IMR-90 (cell line): ENCODE data around the gene CNIH2. TPM values are rescaled to one million over a fixed set of nuclear protein-coding genes. Genes with fewer than 3 reads are reported as not detected.

ENCODE experiments used
- ATAC-seq: fragments of 200-7000 bp; cut with Tn5 transposase; 2 replicates; pipeline ENCODE4 v1.9.1; 2020; ENCODE audit warnings: low read depth, mild to moderate bottlenecking, moderate library complexity
- BruUV-seq: library from RNA; stranded (reverse); fragments of 400-500 nt; replicated peaks from 2 replicates; lab custom pipeline; 2021; lab: Mats Ljungman, UMichigan
- CTCF ChIA-PET: fragments of 300-600 bp; formaldehyde crosslinking; extraction: SDS; loops from one replicate; lab custom pipeline; 2021; ENCODE audit warnings: antibody characterized with exemption; lab: Yijun Ruan, JAX
- POLR2A ChIA-PET: fragments of 300-600 bp; sonication (Branson Sonifier 250); formaldehyde crosslinking; loops from one replicate; lab custom pipeline; 2022; ENCODE audit warnings: antibody characterized with exemption; ENCODE audit not compliant: unreplicated experiment; lab: Charles Lee
- DNase-seq: peaks from one replicate; pipeline ENCODE4 v3.0.0; 2013
- H2AFZ ChIP-seq: replicated peaks from 2 replicates; pipeline ENCODE3; 2013; ENCODE audit warnings: low read length, mild to moderate bottlenecking; ENCODE audit not compliant: poor library complexity
- H2AK5ac ChIP-seq: 2 replicates; pipeline ENCODE4 v1.6.1; 2013; ENCODE audit warnings: low read depth, low read length, inconsistent platforms
- H2AK9ac ChIP-seq: replicated peaks from 2 replicates; pipeline ENCODE3; 2013; ENCODE audit warnings: mild to moderate bottlenecking, low read depth, low read length, moderate library complexity; ENCODE audit not compliant: poor library complexity
- H2BK120ac ChIP-seq: 2 replicates; pipeline ENCODE4 v1.6.1; 2013; ENCODE audit warnings: low read depth, low read length, inconsistent platforms
- H2BK15ac ChIP-seq: 3 replicates; pipeline ENCODE4 v1.6.1; 2013; ENCODE audit warnings: low read depth, low read length, inconsistent platforms
- H2BK20ac ChIP-seq: 2 replicates; pipeline ENCODE4 v1.6.1; 2013; ENCODE audit warnings: low read depth, mild to moderate bottlenecking, inconsistent platforms, low read length, moderate library complexity
- H2BK5ac ChIP-seq: 2 replicates; pipeline ENCODE4 v1.6.1; 2013; ENCODE audit warnings: mild to moderate bottlenecking, low read depth, low read length, inconsistent platforms; ENCODE audit not compliant: poor library complexity, severe bottlenecking
- H3K14ac ChIP-seq: replicated peaks from 2 replicates; pipeline ENCODE4 v1.6.1; 2013; ENCODE audit warnings: low read depth, low read length, inconsistent platforms
- H3K18ac ChIP-seq: 2 replicates; pipeline ENCODE4 v1.6.1; 2013; ENCODE audit warnings: low read depth, low read length, control low read depth
- H3K23ac ChIP-seq: 2 replicates; pipeline ENCODE4 v1.6.1; 2013; ENCODE audit warnings: low read depth, low read length, inconsistent platforms
- H3K27ac ChIP-seq: 2 replicates; pipeline ENCODE4 v1.5.1; 2013; ENCODE audit warnings: mild to moderate bottlenecking, control low read depth, low read length; ENCODE audit not compliant: insufficient read depth
- H3K27me3 ChIP-seq: 2 replicates; pipeline ENCODE4 v1.6.1; 2013; ENCODE audit warnings: low read length; ENCODE audit not compliant: control insufficient read depth, insufficient read depth
- H3K36me3 ChIP-seq: 2 replicates; pipeline ENCODE4 v1.6.1; 2013; ENCODE audit warnings: low read length, mixed read lengths; ENCODE audit not compliant: control insufficient read depth, insufficient read depth
- H3K4ac ChIP-seq: 2 replicates; pipeline ENCODE4 v1.6.1; 2013; ENCODE audit warnings: low read depth, low read length, inconsistent platforms
- H3K4me1 ChIP-seq: 2 replicates; pipeline ENCODE4 v1.6.1; 2013; ENCODE audit warnings: low read length, mixed read lengths; ENCODE audit not compliant: control insufficient read depth, insufficient read depth
- H3K4me2 ChIP-seq: 2 replicates; pipeline ENCODE4 v1.6.1; 2013; ENCODE audit warnings: low read depth, mild to moderate bottlenecking, control low read depth, low read length, moderate library complexity
- H3K4me3 ChIP-seq: 2 replicates; pipeline ENCODE4 v1.5.1; 2013; ENCODE audit warnings: low read depth, mild to moderate bottlenecking, control low read depth, low read length, moderate library complexity; ENCODE audit not compliant: insufficient read depth
- H3K56ac ChIP-seq: 2 replicates; pipeline ENCODE4 v1.6.1; 2013; ENCODE audit warnings: low read length, inconsistent platforms; ENCODE audit not compliant: insufficient read depth; ENCODE audit errors: extremely low read depth
- H3K79me1 ChIP-seq, 2 experiments: 2 replicates each; pipeline ENCODE4 v1.6.1; 2013; ENCODE audit warnings: low read length in 2 of 2, inconsistent platforms in 1 of 2, low read depth in 1 of 2
- H3K9ac ChIP-seq: 2 replicates; pipeline ENCODE4 v1.6.1; 2013; ENCODE audit warnings: low read depth, low read length, control low read depth
- H3K9me1 ChIP-seq: 2 replicates; pipeline ENCODE4 v1.6.1; 2013; ENCODE audit warnings: low read length, inconsistent platforms; ENCODE audit not compliant: insufficient read depth
- H3K9me3 ChIP-seq: 2 replicates; pipeline ENCODE4 v1.6.1; 2013; ENCODE audit warnings: low read length; ENCODE audit not compliant: control insufficient read depth, insufficient read depth
- H4K20me1 ChIP-seq: 2 replicates; pipeline ENCODE4 v1.6.1; 2013; ENCODE audit warnings: low read length, inconsistent platforms; ENCODE audit not compliant: insufficient read depth
- H4K5ac ChIP-seq: 2 replicates; pipeline ENCODE4 v1.6.1; 2013; ENCODE audit warnings: mild to moderate bottlenecking, low read depth, low read length, control low read depth
- H4K8ac ChIP-seq, 2 experiments: 2 replicates each; pipeline ENCODE4 v1.6.1; 2013; ENCODE audit warnings: low read depth in 2 of 2, low read length in 2 of 2, control low read depth in 1 of 2, inconsistent platforms in 1 of 2
- H4K91ac ChIP-seq: 2 replicates; pipeline ENCODE4 v1.6.1; 2013; ENCODE audit warnings: low read depth, low read length, inconsistent platforms; ENCODE audit not compliant: insufficient read depth
- CEBPB ChIP-seq: IDR thresholded peaks from 2 replicates; pipeline ENCODE4 v1.6.1; 2012; ENCODE audit warnings: low read depth, low read length, improper control_type of control experiment
- FOS ChIP-seq: fragments of 150-350 bp; IDR thresholded peaks from 2 replicates; pipeline ENCODE4 v1.6.1; 2016; ENCODE audit warnings: low read depth, low read length
- MAFK ChIP-seq: IDR thresholded peaks from 2 replicates; pipeline ENCODE4 v1.6.1; 2012; ENCODE audit warnings: low read depth, low read length, improper control_type of control experiment
- MAZ ChIP-seq: IDR thresholded peaks from 2 replicates; pipeline ENCODE4 v1.6.1; 2012; ENCODE audit warnings: low read depth, mild to moderate bottlenecking, low read length, improper control_type of control experiment, moderate library complexity, borderline replicate concordance
- MXI1 ChIP-seq: IDR thresholded peaks from 2 replicates; pipeline ENCODE4 v1.6.1; 2012; ENCODE audit warnings: low read depth, mild to moderate bottlenecking, low read length, moderate library complexity, borderline replicate concordance
- NFE2L2 ChIP-seq: fragments of 150-350 bp; IDR thresholded peaks from 2 replicates; pipeline ENCODE4 v1.6.1; 2016; ENCODE audit warnings: low read depth, mild to moderate bottlenecking, low read length
- POLR2A ChIP-seq: IDR thresholded peaks from 2 replicates; pipeline ENCODE4 v1.6.1; 2012; ENCODE audit warnings: mild to moderate bottlenecking, low read depth, low read length
- RAD21 ChIP-seq: IDR thresholded peaks from 2 replicates; pipeline ENCODE4 v1.6.1; 2012; ENCODE audit warnings: low read length, improper control_type of control experiment
- RFX5 ChIP-seq: IDR thresholded peaks from 2 replicates; pipeline ENCODE4 v1.8.0; 2012; ENCODE audit warnings: low read depth, mild to moderate bottlenecking, low read length, moderate library complexity
- WGBS, 2 experiments: methylation state at CpG; one replicate each; pipeline versions ENCODE4 v1.1.5 to v1.1.7; 2013; ENCODE audit warnings: missing lambda C conversion rate in 2 of 2; ENCODE audit not compliant: insufficient read length in 1 of 2; ENCODE audit errors: extremely low coverage in 2 of 2; 5-methylcytosine and 5-hydroxymethylcytosine counted together
- dilution Hi-C: fragments of 300-500 bp; cut with HindIII; formaldehyde crosslinking; loops from one replicate; pipeline ENCODE4 v1.14.3; 2018; ENCODE audit warnings: low sequenced_read_pairs; ENCODE audit not compliant: unreplicated experiment
- in situ Hi-C: fragments of 300-500 bp; cut with MboI; formaldehyde crosslinking; loops from 3 replicates; pipeline ENCODE4 v1.14.3; 2019; ENCODE audit warnings: low sequenced_read_pairs, inconsistent platforms, mixed read lengths
- intact Hi-C: fragments of 100-400 bp; cut with micrococcal nuclease; formaldehyde crosslinking; loops from 2 replicates; pipeline ENCODE4 v1.10.0; 2022
- polyA plus RNA-seq, 3 experiments: library from polyadenylated mRNA; depleted of rRNA; stranded (reverse); fragments of >200 nt; gene quantifications; 2 replicates each; pipeline ENCODE4 v1.2.3, GENCODE V29; 2012; ENCODE audit warnings: low replicate concordance in 1 of 3
- total RNA-seq: library from RNA; depleted of rRNA; stranded (reverse); fragments of >200 nt; gene quantifications from 2 replicates; pipeline ENCODE4 v1.2.3, GENCODE V29; 2012
- TF ChIP-seq, protein P1 (sequence below): fragments of 150-350 bp; IDR thresholded peaks from 2 replicates; pipeline ENCODE4 v1.6.1; 2016; ENCODE audit warnings: low read depth, mild to moderate bottlenecking, low read length, moderate library complexity, borderline replicate concordance
- TF ChIP-seq, protein P2 (sequence below): conservative IDR thresholded peaks from 2 replicates; pipeline ENCODE4 v1.5.1; 2012; ENCODE audit warnings: mild to moderate bottlenecking, low read depth, low read length, improper control_type of control experiment
- TF ChIP-seq, protein P3 (sequence below): fragments of 150-350 bp; IDR thresholded peaks from 2 replicates; pipeline ENCODE4 v1.6.1; 2017; ENCODE audit warnings: mild to moderate bottlenecking, antibody characterized with exemption, low read length, low read depth

CNIH2 gene
- total and polyA plus RNA-seq, 2 of the 4 experiments (the other 2 are of a cell fraction), result 0.54 to 3.4 TPM

DNA sequence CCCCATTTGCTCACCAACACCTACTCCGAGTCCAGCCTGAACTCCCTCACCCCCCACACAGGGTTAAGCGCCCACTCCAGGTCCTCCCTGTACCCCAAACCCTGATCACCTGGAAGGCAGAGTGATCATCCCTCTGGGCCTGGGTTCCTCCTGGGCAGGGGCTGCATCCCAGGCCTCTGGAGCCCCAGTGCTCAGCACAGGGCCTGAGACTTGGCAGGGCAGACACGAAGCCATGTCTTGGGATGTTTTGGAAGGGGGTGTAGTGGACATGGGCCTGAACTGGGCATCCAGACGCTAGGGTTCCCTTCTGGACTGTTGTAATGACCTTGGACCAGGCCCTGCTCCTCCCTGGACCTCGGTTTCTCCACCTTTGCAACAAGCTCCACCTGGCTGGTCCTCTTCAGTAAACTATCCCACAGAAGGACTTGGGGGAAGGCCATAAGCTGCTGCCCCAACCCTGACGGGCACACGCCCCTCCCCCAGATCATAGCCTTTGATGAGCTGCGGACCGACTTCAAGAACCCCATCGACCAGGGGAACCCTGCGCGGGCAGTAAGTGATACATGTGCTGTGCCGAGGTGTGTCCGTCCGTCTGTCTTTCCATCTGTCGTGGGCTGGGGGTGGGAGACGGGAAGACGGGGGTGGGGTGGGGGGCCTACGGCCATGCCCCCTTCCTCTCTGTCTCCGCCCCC is 3.9 kb downstream of the CNIH2 start:
- Histone ChIP-seq H2AK5ac (0 out of 2 replicates have a peak overlapping the region, but pooled peaks have one; percentile 46), H3K9ac (no peak overlapping the region), H4K5ac (no peak overlapping the region), H3K4me2 (no peak overlapping the region), H3K4me1 (peaks cover 5% of the 10 kb centered on the region; the same call in 1 of the 2 replicates), H3K27ac (no peak overlapping the region), H2BK120ac (no peak overlapping the region), H2BK20ac (no peak overlapping the region), H3K36me3 (peaks cover 16% of the 10 kb centered on the region; the same call in 1 of the 2 replicates), H2BK5ac (no peak overlapping the region), H2BK15ac (no peak overlapping the region), H3K4me3 (no peak overlapping the region), H3K18ac (no peak overlapping the region), H2AFZ (no peak overlapping the region), H3K56ac (no peak overlapping the region), H2AK9ac (peak overlapping the region; percentile 92), H4K91ac (no peak overlapping the region), H3K9me3 (no peaks in the 10 kb centered on the region), H3K14ac (no peak overlapping the region), H3K9me1 (peaks cover 9% of the 10 kb centered on the region; the same call in 1 of the 2 replicates), H4K8ac (no peak overlapping the region), H3K27me3 (no peaks in the 10 kb centered on the region; the same call in 1 of the 2 replicates), H3K79me1 (peaks cover 9 to 28% of the 10 kb centered on the region in 2 experiments; a peak in 3 of 4 replicates), H4K20me1 (peaks cover 36% of the 10 kb centered on the region), H3K4ac (no peak overlapping the region), H3K23ac (no peak overlapping the region)
- intact Hi-C loops, result loop anchor here (1.0 kb wide), 1 partner anchor 54 kb away; the partner anchor contains the start of gene RIN1
- BruUV-seq, result no TSS peak
- 88% methylated on average over 3 of the region's 20 CpGs; no CpG with 5 or more reads in 1 of the 2 experiments for WGBS, 2 experiments
- ChIA-PET POLR2A (no interaction called here), CTCF (interaction anchor here (0.9 to 1.4 kb wide), 4 partner anchors 9 to 24 kb away, joined by 3 to 5 read pairs (median 3); partner anchors contain the start of gene RAB1B)
- no peak for TF ChIP-seq FOS
- TF ChIP-seq POLR2A, result no peak
- TF ChIP-seq MAZ, result no peak
- TF ChIP-seq NFE2L2, result no peak
- TF ChIP-seq, protein P1, sequence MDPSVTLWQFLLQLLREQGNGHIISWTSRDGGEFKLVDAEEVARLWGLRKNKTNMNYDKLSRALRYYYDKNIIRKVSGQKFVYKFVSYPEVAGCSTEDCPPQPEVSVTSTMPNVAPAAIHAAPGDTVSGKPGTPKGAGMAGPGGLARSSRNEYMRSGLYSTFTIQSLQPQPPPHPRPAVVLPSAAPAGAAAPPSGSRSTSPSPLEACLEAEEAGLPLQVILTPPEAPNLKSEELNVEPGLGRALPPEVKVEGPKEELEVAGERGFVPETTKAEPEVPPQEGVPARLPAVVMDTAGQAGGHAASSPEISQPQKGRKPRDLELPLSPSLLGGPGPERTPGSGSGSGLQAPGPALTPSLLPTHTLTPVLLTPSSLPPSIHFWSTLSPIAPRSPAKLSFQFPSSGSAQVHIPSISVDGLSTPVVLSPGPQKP, result no peak
- no peak for TF ChIP-seq CEBPB
- TF ChIP-seq MAFK, result no peak
- TF ChIP-seq, protein P2, sequence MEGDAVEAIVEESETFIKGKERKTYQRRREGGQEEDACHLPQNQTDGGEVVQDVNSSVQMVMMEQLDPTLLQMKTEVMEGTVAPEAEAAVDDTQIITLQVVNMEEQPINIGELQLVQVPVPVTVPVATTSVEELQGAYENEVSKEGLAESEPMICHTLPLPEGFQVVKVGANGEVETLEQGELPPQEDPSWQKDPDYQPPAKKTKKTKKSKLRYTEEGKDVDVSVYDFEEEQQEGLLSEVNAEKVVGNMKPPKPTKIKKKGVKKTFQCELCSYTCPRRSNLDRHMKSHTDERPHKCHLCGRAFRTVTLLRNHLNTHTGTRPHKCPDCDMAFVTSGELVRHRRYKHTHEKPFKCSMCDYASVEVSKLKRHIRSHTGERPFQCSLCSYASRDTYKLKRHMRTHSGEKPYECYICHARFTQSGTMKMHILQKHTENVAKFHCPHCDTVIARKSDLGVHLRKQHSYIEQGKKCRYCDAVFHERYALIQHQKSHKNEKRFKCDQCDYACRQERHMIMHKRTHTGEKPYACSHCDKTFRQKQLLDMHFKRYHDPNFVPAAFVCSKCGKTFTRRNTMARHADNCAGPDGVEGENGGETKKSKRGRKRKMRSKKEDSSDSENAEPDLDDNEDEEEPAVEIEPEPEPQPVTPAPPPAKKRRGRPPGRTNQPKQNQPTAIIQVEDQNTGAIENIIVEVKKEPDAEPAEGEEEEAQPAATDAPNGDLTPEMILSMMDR, result no peak
- no peak for TF ChIP-seq MXI1
- TF ChIP-seq RFX5, result no peak
- TF ChIP-seq, protein P3, sequence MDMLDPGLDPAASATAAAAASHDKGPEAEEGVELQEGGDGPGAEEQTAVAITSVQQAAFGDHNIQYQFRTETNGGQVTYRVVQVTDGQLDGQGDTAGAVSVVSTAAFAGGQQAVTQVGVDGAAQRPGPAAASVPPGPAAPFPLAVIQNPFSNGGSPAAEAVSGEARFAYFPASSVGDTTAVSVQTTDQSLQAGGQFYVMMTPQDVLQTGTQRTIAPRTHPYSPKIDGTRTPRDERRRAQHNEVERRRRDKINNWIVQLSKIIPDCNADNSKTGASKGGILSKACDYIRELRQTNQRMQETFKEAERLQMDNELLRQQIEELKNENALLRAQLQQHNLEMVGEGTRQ, result no peak
- no peak for TF ChIP-seq RAD21
- no peak for DNase-seq
- in situ Hi-C loops, result no loop called here
- ATAC-seq, result no peak; the same call in 1 of the 2 replicates
- dilution Hi-C loops, result no loop called here
